SK-MEL-5 (cell line): ENCODE data around the gene TST. TPM values are rescaled to one million over a fixed set of nuclear protein-coding genes. Genes with fewer than 3 reads are reported as not detected.

Experiments
- DNase-seq: peaks from one replicate; pipeline ENCODE4 v3.0.0-alpha.2; 2016; ENCODE audit warnings: low read depth, low spot score
- in situ Hi-C: cut with HindIII; loops from 2 replicates; pipeline ENCODE4 v1.10.0; 2016; ENCODE audit warnings: low sequenced_read_pairs, high pct_unique_total_duplicates, low pct_unique_long_range_greater_than_20kb
- polyA plus RNA-seq, 2 experiments: library from polyadenylated mRNA; depleted of rRNA; stranded (reverse); fragments of >200 nt; gene quantifications; 2 replicates each; pipeline ENCODE4 v1.2.3, GENCODE V29; 2015
- total RNA-seq: library from RNA; depleted of rRNA; stranded (reverse); fragments of >200 nt; shearing (Covaris generic); gene quantifications from 2 replicates; pipeline ENCODE4 v1.2.3, GENCODE V29; 2014; rRNA removed

Gene TST
- 15.7 and 26.0 TPM in 2 replicates for total RNA-seq
- 24.2 and 28.4 TPM in 2 replicates for polyA plus RNA-seq (2015; cell fraction: cytosol; rRNA removed)
- 3.7 and 11.9 TPM in 2 replicates for polyA plus RNA-seq (2015; cell fraction: nucleus; rRNA removed)

DNA sequence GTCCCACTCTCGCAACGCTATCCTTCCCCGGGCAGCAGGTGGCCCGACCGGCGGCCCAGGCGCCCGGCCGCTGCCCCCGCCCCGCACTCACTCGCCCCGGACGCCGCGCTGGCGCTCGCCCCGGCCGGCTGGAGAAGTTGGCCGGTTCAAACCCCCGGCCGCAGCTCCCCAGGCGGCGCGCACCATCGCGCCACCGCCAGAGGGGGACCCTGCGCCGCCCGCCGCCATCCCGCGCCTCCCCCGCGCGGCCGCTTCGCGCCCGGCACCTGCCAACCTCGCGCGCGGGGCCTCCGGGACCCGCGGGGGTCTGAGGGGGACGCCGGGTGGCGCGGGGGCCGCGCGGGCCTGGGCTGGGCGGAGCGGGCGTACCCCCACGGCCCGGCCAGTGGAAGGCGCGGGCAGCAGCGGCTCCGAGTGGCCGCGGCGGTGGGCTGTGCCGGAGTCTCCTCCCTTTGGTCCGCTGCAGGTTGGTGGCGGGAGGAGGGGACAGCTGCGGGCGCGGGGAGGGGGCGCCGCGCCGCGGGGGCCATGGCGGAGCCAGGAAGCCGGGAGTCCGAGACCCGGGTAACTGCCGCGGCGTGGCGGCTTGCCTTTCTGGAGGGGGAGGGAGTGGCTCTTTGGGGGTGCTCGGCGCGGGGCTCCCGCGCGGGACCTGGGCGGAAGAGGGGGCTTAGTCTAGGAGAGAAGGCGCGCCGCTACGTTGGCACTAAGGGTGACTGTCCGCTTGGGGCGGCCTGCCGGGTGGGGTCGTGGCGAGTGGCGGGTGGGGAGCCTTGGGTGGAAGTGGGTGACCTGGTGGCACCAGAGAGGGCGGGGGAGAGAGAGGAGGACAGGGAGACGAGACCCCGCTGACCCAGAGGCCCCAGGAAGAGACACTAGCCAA is at the start of gene TST, which contains the start of gene MPST:
TST (minus strand) TSS at position 139 of the 883 bp plus-strand sequence. CDS start 715 bp downstream, outside the sequence.
MPST (plus strand) TSS at position 434 of the 883 bp plus-strand sequence; CDS start at position 529, 95 bp downstream.
- in situ Hi-C loops: no loop called here
- DNase-seq: peak; percentile 68

DNA sequence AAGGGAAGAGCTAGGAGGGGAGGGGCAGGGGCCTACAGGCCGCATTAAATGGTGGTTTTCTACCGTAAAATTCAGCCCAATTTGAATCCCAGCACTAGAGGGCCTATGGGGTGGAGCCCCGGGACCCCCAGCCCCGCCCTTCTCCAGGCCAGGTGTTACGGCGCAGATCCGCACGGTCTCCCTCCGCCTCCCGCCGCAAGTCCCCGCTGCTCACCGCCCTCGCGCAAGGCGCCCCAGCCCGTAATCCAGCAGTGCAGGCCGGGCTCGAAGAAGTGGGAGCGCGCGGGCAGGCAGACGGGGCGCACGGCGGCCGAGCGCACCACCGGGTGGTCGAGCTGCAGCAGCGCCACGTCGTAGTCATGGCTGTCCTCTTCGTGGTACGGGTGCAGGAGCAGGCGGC is 49.6 kb upstream of the TST start:
- no peak for DNase-seq
- in situ Hi-C loops: loop anchor here (25.0 kb wide), 1 partner anchor 118 kb away; the partner anchor contains the start of gene C1QTNF6

- in situ Hi-C loops: loop anchor here (25.0 kb wide), 1 partner anchor 120 kb away; the partner anchor contains the start of gene C1QTNF6
- DNase-seq: no peak
Measured at GRCh38 chr22:37067428-37067827, 48.2 kb upstream of the TST start.

GRCh38 chr22:37065961-37066360 is 46.7 kb upstream of the TST start:
- in situ Hi-C loops: loop anchor here (25.0 kb wide), 1 partner anchor 121 kb away; the partner anchor contains the start of gene C1QTNF6

DNA sequence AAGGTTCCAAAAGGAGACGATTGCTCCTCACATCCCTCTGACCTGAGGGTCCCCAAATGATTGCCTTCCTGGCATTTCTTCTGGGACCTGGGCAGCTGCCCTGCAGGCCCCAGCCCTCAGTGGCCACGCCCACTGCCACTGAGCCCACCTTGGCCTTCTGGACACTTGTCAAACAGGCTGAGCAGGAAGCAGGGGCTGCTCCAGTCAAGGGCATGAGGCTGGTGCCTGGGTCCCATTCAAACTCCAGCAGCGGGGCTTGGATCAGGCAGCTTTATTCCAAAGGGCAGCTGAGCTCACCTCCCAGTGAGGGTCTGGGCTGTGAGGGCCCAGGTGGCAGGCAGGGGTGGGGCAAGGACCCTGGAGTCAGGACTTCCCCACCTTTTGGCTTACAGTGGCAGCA is 45.9 kb upstream of the TST start:
- in situ Hi-C loops: loop anchor here (25.0 kb wide), 1 partner anchor 122 kb away; the partner anchor contains the start of gene C1QTNF6

More at GRCh38 chr22:37065961-37066360, 46.7 kb upstream of the TST start:
- no peak for DNase-seq

GRCh38 chr22:37064553-37064952 is 45.3 kb upstream of the TST start:
- in situ Hi-C loops: loop anchor here (25.0 kb wide), 1 partner anchor 123 kb away; the partner anchor contains the start of gene C1QTNF6
- no peak for DNase-seq

More for the DNA sequence above, 45.9 kb upstream of the TST start:
- no peak for DNase-seq

DNA sequence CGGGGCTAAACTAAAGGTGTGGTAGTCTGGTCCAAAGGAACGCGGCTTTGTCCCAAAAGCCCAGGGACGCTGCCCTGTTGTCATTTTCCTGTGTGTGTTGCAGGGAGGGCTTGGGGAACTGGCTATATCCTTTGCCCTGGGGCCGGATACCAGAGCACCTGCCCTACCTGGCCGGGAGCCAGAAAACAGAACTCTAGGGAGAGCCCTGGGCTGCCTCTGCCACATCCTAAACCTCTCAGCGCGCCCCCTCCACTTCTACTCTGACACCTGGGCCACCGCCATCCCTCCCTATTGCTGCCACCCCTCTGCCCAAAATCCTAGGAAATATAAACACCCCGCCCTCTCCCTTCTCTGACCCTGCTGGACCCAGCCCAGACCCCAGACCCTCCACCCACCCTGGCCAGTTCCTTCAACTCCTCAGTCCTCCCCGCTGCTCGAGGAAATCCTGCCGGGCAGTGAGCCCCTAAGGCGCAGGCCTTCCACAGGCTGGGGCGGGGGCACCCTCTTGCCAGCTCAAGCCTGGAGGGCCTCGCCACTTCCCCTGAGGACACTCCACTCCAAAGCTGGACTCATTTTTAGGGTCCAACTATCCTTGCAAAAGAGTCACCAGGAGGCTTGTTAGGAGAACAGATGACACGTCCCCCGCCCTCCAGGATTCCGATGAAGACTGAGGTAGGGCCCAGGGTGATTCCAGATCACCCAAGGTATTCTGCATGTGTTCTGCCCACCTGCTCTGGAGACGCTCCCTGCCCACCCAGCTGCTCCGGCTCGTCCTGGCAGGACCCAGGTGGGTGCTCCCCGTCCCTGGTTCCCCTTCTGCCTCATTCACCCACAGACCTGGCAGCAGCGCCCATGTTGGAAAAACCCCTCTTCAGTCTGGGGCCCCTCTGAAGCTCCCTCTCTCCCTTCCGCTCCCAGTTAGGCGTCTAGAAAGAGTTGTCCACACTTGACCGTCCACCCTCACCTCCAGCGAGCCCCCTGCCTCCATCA is 44.5 kb upstream of the TST start:
- no peak for DNase-seq
- in situ Hi-C loops: loop anchor here (25.0 kb wide), 1 partner anchor 124 kb away; the partner anchor contains the start of gene C1QTNF6

GRCh38 chr22:37062702-37063381 is 43.6 kb upstream of the TST start:
- in situ Hi-C loops: loop anchor here (25.0 kb wide), 1 partner anchor 124 kb away; the partner anchor contains the start of gene C1QTNF6

GRCh38 chr22:37062376-37062675 is 43.1 kb upstream of the TST start:
- in situ Hi-C loops: loop anchor here (25.0 kb wide), 1 partner anchor 125 kb away; the partner anchor contains the start of gene C1QTNF6
- no peak for DNase-seq

More at GRCh38 chr22:37062702-37063381, 43.6 kb upstream of the TST start:
- DNase-seq: no peak

DNA sequence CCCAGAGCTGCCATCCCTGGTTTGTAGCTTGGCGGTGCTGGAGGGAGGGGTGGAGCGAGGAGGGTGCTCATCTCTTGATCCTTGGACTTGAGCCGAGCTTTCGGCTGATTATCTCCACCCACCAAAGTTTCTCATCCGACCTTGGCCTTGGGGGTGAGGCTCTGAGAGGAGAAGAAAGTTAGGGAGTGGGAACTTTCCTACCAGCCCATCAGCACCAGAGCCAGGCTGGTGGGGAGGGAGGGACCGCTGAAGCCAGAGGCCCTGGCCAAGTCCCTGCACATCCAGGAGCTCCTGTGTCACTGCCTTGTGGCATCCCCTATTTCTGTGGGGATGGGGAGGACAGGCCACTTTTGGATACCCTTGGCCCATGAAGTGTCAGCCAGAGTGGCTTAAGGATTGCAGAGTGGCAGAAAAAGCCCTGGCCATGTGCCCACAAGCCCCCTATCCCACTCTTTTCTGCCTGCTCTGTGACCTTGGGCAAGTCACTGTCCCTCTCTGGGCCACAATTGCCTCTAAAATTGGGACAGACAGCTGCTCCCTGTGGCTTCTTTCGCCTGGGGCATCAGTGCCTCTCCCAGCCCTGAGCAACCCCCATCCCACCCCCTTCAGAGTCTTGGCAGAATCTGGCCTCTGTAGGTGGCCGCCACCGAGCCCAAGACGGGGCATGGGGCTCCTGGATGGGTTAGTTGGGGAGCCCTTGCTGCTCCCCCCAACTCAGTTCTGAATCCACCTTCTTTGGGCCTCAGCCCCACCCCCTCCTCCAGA is 42.5 kb upstream of the TST start:
- in situ Hi-C loops: loop anchor here (25.0 kb wide), 1 partner anchor 126 kb away; the partner anchor contains the start of gene C1QTNF6
- DNase-seq: no peak

DNA sequence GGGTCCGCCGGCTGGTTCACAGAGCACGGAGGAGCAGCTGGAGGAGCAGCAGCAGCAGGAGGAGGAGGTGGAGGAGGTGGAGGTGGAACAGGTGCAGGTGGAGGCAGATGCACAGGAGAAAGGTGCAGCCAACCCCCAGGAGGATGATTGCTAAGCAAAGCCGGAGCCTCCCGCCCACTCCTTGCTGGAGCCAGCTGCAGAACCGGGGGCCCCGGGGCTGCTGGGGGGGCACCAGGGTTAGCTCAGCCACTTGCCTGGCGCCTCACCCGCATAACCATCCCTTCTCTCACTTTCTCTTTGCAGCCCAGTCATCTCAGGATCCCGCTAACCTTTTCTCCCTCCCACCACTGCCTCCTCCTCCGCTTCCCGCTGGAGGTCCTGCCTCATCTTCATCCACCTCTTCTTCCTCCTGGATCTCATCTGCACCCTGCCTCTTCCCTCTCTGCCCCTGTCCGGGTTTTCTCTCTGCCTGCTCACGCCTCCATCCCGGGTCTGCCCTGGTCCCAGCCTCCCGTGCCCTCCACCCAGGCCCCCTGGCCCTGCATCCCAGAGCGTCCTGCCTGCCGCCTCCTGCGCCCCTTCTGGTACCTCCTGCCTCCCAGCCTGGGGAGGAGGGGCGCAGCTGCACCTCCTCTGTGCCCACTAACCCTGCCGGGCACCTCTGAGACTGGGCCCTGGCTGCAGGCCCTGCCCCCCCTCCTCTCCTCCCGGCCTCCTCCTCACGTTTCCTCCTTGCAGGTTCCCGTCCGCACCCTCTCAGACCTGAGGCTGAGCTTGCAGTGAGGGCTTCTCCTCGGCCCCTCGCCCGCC is 41.8 kb upstream of the TST start:
- in situ Hi-C loops: loop anchor here (25.0 kb wide), 1 partner anchor 126 kb away; the partner anchor contains the start of gene C1QTNF6
- DNase-seq: no peak

- in situ Hi-C loops: loop anchor here (25.0 kb wide), 1 partner anchor 127 kb away; the partner anchor contains the start of gene C1QTNF6
- DNase-seq: no peak
Measured at GRCh38 chr22:37059876-37060449, 40.7 kb upstream of the TST start.

DNA sequence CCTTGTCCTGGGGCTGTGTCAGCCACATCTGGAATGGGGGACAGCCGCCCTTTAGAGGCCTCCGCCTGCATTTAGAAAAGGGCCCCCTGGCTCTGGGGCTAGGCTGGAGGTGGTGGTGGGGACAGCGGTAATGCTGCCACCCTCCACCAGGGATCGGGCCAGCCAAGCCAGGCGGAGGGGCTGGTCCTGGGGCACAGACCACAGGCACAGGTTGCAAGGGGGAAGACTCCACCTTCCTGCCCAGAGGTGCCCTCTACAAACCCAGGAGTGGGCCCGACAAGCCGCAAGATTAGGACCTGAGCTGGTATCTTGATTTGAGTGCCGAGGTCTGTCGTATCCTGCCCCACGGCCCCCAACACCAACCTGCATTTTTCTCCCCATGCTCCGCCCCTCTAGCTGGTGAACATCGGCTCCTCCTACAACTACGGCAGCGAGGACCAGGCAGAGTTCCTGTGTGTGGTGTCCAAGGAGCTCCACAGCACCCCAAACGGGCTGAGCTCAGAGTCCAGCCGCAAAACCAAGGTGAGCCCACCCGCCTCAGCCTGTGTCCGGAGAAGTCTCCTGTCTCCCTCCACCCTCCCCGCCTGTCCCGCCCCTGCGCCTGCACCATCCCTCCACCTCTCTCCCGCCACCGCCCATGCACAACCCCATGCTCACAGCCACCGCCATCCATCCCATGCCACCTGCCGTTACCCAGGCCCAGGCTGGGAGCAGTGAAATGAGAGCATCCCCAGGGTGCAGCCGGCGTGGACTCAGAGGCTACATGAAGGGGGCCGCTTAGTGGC is 39.9 kb upstream of the TST start:
- DNase-seq: no peak
- in situ Hi-C loops: loop anchor here (25.0 kb wide), 1 partner anchor 128 kb away; the partner anchor contains the start of gene C1QTNF6
